NCI-H128 (cell line): ENCODE data around the gene COX5B.
"Not testable (repeated sequence)": the region's sequence is repeated elsewhere in the genome, so short reads cannot be mapped to it uniquely, and the experiment has no call there.

Experiments
- DNase-seq: peaks from one replicate; lab custom pipeline; 2025; ENCODE audit not compliant: unreplicated experiment; lab: John Stamatoyannopoulos, UW

COX5B gene

GRCh38 chr2:97672606-97673140, 26.8 kb downstream of the COX5B start:
- DNase-seq = not testable (repeated sequence)

- DNase-seq = no peak
Observed at GRCh38 chr2:97673182-97673914, 27.5 kb downstream of the COX5B start.

GRCh38 chr2:97673915-97674283, 28.0 kb downstream of the COX5B start:
- DNase-seq = no peak

GRCh38 chr2:97675430-97676113, 29.7 kb downstream of the COX5B start:
- DNase-seq = no peak

- no peak for DNase-seq
Observed at GRCh38 chr2:97676620-97677019, 30.8 kb downstream of the COX5B start.

- DNase-seq = no peak
Observed at GRCh38 chr2:97677480-97677879, 31.6 kb downstream of the COX5B start.

- no peak for DNase-seq
Observed at GRCh38 chr2:97678298-97678697, 32.4 kb downstream of the COX5B start.

- DNase-seq = not testable (repeated sequence)
Observed at GRCh38 chr2:97687235-97687634, 41.4 kb downstream of the COX5B start.

GRCh38 chr2:97688062-97688827, 42.4 kb downstream of the COX5B start:
- no peak for DNase-seq

GRCh38 chr2:97691166-97691565, 45.3 kb downstream of the COX5B start:
- no peak for DNase-seq

GRCh38 chr2:97693476-97693875, 47.6 kb downstream of the COX5B start:
- no peak for DNase-seq

GRCh38 chr2:97695744-97696143, 49.9 kb downstream of the COX5B start:
- DNase-seq = no peak

- peak; percentile 73 for DNase-seq
Observed at GRCh38 chr2:97697252-97698235, 51.7 kb downstream of the COX5B start.
